SK-MEL-5 (cell line): ENCODE measurements around the gene SLC9B2. TPM values are rescaled to one million over a fixed set of nuclear protein-coding genes. Genes with fewer than 3 reads are reported as not detected.

Source experiments
- DNase-seq: peaks from one replicate; pipeline ENCODE4 v3.0.0-alpha.2; 2016; ENCODE audit warnings: low read depth, low spot score
- in situ Hi-C: cut with HindIII; loops from 2 replicates; pipeline ENCODE4 v1.10.0; 2016; ENCODE audit warnings: low sequenced_read_pairs, high pct_unique_total_duplicates, low pct_unique_long_range_greater_than_20kb
- total RNA-seq: library from RNA; depleted of rRNA; stranded (reverse); fragments of >200 nt; shearing (Covaris generic); gene quantifications from 2 replicates; pipeline ENCODE4 v1.2.3, GENCODE V29; 2014

Gene SLC9B2
- total RNA-seq, 1 experiment from 2014 or later = 9.1 TPM

DNA sequence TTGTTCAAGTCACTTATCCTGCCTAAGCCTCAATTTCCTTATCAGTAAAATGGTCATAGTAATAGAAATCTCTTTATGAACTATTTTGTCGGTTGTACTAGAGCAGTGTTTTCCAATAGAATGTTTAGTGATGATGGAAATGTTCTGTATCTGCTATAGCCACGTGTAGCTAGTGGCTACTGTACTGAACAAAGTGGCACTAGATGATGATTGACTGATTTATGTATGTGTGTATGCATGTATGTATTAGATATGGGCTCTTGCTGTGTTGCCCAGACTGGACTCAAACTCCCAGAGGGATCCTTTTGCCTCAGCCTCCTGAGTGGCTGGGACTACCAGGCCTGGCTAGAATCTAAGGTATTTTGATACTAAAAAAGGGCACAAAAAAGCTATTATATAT is 32.4 kb downstream of the SLC9B2 start:
- DNase-seq = no peak
- in situ Hi-C loops = no loop called here

DNA sequence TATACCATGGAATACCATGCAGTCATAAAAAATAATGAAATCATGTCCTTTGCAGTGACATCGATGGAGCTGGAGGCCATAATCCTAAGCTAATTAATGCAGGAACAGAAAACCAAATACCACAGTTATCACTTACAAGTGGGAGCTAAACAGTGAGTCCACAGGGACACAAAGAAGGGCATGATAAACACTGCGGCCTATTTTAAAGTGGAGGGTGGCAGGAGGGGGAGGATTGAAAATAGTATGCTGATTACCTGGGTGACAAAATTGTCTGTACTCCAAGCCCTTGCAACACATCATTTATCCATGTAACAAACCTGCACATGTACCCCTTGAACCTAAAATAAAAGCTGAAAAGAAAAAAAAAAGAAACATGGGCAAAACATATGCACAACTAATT is 40.4 kb downstream of the SLC9B2 start:
- in situ Hi-C loops = no loop called here
- no peak for DNase-seq

DNA sequence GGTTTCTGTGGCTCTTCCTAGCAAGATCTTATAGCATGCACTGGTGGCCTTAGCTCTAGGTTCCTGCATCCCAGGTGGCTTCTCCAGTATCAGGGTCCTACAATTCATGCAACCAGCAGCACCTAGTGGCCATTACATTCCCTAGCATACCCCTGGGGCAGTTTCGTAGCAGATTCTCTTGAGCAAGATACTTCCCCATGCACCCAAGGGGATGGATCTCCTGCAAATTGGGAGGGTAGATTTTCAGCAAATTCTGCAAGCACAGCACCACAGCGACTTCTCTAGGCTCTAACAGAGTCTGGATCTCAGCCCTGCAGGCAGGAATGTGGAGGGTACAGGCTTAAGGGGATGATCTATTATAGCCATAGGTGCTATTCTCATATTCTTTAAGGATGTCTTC is 44.0 kb downstream of the SLC9B2 start:
- in situ Hi-C loops = no loop called here
- peak; percentile 68 for DNase-seq

DNA sequence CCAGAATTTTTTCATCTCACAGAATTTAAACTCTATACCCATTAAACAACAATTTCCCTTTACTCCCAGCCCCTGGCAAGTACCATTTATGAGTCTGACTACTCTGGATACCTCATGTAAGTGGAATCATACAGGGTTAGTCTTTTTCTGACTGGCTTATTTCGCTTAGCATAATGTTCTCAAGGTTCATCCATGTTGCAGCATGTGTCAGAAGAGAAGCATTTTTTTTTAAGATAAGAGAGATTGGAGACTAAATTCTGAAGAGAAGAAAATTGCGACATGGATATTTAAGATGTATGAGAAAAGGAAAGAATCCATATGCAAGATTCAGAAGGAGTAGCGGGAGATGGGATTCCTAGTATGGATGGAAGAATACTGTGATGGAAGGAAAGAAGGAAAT is 45.8 kb downstream of the SLC9B2 start:
- in situ Hi-C loops = no loop called here
- no peak for DNase-seq

DNA sequence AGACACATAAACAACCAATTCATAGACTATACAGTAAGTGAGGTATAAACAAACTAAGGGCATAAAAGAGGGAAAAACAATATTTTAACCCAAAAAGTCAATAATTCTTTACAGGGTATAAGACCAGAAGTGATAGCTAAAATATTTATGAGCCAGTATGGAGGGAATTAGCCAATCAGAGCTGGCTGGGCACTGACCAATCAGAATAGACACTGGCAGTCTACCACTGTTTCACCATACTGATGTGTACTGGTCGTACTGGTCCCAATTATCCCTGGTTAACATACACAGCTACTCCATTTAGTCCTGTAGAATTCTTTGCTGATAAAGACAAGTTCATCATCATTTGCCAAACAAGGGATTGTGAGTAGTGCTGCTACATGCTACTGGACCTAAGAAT is 47.3 kb downstream of the SLC9B2 start:
- in situ Hi-C loops = no loop called here
- DNase-seq = no peak

DNA sequence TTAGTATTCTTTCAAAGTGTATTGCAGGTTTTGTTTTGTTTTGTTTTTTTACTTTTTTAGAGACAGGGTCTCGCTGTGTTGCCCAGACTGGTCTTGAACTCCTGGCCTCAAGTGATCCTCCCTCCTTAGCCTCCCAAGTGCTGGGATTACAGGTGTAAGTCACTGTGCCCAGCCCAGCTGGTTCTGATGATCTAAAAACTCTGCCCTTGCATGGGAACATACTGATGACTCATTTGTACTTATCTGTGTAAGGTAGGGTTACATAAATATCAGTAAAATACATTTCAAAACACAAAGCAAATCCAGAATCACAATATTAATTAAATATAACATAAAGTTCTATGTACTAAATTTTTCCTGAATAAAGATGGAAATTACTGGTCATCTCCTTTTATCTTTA is 49.7 kb downstream of the SLC9B2 start:
- in situ Hi-C loops = no loop called here
- DNase-seq = no peak

DNA sequence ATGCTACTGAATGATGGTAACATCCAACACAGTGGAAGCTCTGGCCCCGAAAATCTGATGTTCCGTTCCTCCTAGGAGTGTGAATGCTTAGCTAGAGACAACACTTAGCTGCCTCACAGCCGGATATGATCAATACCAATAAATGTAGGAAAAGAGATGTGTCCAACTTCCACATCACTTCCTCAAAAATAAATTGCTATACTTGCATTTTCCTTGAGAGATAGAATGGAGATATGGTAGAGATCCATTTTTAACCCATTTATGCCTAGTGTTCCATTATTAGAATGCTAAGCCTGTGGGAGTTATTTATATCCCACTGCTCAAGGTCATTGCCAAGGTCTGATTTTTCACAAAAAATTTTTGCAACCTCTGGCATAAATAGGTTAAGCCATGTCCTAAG is 51.6 kb downstream of the SLC9B2 start:
- in situ Hi-C loops = no loop called here
- no peak for DNase-seq

DNA sequence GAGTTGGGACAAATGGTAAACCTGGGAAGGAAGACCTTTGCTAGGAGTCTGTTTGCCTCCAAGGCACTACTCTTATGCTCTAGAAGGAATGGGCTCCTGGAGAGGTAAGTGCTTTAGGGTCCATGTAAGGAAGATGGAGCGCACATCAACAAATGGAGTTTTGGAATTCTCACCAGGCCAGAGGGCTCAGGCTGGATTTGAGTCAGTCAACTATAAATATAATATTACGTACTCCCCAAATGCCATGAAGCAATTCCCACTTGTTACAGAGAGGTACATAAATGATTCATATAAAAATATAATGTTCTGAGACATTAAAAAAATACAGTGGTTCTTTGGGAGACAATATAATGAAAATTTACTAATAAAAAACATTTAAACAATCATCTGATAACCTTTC is 55.4 kb downstream of the SLC9B2 start:
- in situ Hi-C loops = no loop called here
- no peak for DNase-seq

DNA sequence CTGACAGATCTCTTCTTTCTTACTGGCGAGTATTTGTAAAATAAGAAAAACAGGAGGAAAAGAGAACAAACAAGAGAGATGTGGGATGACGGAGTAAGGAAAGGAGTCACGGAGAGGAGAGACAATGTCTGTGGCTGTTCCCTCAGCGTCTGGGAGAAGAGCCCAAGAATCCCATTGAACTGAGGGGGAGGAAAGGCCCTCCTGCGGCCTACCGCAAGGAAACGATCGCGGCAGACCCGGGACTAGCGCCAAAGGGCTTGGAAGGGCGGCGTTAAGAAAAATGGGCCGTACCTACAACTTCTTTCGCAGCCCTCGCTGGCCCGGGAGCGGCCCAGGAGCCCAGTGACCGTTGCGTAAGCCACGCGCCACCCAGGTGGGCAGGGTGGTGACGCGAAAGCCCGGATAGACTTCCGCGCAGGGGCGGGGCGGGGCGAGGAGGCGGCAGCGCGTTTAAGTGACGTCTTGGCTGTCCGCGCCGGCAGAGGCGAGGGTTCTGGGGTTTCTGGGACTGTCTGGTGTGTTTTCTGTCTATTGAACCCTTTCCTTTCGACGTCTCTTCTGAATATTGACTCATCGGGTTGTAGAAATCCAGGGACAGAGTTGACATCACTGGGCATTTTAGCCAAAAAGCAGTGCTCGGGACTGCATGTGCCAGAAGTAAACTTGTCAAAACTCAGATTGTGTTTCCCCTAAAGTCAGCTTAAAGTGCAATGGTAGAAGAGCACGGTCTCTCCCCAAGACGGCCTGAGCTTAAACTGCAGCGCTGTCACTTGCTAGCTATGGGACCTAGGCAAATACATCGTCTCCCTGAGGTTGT is 57.0 kb downstream of the SLC9B2 start, which contains the start of gene SLC9B1:
Gene SLC9B1, minus strand, starts transcription at position 398 of the 817 bp plus-strand sequence. CDS start 27,994 bp downstream, outside the sequence.
- in situ Hi-C loops = no loop called here
- DNase-seq = peak; percentile 92

DNA sequence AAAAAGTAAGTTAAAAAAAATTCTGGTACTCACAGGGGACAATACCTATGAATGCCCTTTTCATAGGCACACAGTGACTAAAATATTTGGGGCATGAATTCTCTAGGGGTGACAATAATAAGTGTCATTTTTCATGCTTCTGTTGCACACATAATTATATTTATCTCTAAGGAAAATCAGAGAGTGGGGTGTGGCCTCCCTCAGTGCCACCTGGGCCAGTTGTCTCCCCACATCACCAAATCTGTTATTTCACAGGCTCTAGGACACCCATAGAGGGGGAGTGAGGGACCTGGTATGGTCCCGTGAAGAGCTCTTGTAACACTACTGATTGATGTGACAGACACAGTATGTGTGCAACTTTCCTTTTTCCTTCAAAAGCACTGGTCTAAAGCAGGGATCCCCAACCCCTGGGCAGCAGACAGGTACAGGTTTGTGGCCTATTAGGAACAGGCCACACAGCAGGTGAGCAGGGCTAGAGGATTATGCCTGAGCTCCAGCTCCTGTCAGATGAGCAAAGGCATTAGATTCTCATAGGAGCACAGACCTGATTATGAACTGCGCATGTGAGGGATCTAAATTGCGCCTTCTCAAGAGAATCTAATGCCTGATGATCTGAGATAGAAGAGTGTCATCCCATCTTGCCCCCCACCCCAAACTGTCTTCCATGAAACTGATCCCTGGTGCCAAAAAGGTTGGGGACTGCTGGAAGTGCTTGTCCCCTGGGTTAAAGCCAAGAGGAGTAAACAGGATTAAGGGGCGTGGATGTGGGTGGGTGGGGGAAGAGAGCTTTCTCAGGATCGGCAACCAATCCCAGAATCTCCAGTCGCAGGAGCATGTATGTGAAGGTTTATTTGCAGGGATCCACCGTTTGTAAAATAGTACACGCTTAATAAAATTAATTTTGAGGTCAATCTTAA is 57.9 kb downstream of the SLC9B2 start:
- in situ Hi-C loops = no loop called here
- DNase-seq = peak; percentile 40

DNA sequence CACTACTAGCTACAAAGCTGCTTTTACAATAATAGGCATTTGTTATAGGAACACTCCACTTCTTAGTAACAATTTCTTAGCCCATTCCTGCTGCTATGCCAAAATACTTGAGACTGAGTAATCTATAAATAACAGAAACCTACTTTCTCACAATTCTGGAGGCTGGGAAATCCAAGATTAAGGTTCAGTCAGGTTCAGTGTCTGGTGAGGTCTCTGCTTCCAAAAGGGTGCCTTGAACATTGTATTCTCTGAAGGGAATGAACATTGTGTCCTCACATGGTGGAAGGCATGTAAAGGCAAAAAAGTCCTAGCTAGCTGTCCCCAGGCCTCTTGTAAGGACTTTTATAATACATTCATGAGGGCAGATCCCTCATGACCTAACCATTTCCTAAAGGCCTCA is 64.0 kb downstream of the SLC9B2 start:
- in situ Hi-C loops = no loop called here
- no peak for DNase-seq

DNA sequence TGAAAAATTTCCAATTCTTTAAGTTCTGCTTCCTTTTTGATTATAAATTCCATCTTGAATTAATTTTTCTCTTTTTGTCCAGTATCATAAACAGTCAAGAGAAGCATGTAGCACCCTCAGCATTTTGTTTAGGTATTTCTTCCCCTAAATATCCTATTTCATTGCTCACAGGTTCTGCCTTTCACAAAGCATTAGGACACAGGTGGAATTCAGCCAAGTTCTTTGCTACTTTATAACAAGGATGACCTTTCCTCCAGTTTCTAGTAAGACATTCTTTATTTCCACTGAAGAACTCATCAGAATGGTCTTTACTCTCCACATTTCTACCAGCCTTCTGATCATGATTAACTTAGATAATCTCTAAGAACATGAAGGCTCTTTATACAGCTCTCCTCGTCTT is 64.5 kb downstream of the SLC9B2 start:
- peak; percentile 30 for DNase-seq
- in situ Hi-C loops = no loop called here

DNA sequence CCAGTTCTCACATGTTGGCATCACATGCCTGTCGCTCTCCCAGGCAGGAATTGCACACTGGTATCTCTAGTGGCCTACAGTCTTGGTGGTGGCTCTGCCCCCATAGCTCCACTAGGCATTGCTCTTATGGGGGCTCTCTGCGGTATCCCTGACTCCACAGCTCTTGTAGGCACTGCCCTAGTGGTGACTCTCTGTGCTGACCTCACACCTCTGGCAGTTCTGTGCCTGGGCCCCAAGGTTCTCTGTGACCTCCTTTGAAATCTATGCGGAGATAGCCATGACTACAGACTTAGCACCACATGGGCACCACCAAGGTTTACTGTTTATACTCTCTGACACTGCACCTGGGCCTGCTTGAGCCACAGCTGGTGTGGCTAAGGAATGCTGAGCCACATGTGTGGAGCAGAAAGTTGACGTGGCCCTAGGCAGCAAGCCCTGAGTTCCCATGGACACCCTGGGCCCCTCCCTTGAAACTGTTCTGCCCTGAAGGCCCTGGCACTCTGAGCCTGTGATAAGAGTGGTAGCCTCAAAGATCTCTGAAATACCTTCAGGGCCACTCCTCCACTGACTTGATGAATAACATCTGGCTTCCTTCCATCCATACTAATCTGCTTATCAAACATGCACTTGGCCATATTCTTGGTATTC is 65.1 kb downstream of the SLC9B2 start:
- no peak for DNase-seq
- in situ Hi-C loops = no loop called here

DNA sequence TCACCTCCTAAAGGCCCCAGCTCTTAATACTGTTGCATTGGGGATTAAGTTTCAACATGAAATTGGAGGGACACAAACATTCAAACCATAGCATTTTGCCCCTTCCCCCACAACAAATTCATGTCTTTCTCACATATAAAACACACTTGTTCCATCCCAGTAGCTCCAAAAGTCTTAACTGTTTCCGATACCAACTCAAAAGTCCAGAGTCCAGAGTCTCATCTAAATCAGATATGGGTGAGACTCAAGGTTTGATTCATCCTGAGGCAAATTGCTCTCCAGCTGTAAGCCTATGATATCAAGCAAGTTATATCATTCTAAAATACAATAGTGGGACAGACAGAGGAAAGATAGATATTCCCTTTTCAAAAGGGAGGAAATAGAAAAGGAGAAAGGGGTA is 65.8 kb downstream of the SLC9B2 start:
- in situ Hi-C loops = no loop called here
- no peak for DNase-seq

DNA sequence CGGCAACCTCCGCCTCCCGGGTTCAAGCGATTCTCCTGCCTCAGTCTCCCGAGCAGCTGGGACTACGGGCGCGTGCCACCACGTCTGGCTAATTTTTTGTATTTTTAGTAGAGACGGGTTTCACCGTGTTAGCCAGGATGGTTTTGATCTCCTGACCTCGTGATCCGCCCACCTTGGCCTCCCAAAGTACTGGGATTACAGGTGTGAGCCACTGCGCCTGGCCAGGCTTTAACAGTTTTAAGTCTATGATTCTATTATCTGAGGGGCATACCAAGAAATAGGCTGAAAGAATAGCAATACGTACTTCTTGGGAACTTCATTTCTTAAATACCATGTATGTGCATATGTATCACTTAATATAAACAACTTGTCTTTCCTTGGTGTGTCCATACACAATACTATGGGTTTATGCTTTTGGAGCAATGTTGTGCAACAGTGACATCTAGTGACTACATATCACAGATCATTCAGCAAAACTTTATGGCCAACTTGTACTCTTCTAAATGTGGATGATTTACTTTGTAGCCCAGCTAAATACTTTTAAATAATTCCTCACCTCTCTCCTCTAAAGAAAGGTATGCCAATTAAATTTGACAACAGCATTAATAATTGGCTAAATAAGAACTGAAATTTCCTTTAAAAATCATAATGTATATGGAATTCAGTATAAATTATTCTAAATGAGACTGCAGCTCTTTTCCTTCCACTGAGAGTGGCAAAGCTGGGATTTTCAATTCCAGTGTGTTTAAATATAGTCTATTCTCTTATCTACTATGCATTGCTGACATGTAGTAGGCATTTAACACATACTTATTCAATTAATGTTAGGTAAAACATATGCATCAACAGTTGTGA is 67.5 kb downstream of the SLC9B2 start:
- in situ Hi-C loops = no loop called here
- peak; percentile 73 for DNase-seq

DNA sequence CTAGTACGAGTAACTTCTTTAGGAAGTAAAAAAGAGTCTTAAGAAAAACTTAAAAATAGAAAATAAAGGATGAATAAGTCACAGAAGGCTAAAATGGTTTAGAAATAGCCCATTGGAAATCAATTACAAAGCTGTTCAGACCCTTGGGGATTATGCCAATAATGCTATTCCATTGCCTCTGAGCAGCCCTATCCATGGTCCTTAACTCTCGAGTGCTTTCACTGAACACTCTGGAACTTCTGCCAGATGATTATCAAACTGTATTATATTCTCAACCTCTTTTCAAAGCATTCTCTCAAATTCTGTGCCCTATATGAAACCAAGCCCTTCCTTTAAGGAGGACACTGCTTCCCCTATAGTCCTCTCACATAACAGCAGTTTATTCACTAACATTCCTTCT is 74.0 kb downstream of the SLC9B2 start:
- in situ Hi-C loops = no loop called here
- no peak for DNase-seq

DNA sequence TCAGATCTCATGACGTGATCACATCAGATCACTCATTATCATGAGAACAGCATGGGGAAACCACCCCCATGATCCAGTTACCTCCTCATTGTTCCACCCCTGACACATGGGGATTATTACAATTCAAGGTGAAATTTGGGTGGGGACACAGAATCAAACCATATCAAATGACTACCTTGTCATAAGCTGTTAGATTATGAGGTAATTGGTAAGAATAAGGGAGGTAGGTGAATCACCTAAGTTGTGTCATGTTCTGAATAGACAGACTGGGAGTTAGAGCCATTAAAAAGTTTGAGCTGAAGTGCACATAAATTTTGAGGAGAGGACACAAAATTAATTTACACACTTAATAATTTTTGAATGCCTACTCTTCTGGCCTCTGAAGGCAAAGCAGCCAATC is 81.8 kb downstream of the SLC9B2 start:
- no peak for DNase-seq
- in situ Hi-C loops = no loop called here
